T-helper 22 cell (primary cell): ENCODE results near the gene BMX.

Experiments used
- DNase-seq: peaks from one replicate; pipeline ENCODE4 v3.0.0-alpha.2; 2020; ENCODE audit warnings: low read depth

Gene BMX

DNA sequence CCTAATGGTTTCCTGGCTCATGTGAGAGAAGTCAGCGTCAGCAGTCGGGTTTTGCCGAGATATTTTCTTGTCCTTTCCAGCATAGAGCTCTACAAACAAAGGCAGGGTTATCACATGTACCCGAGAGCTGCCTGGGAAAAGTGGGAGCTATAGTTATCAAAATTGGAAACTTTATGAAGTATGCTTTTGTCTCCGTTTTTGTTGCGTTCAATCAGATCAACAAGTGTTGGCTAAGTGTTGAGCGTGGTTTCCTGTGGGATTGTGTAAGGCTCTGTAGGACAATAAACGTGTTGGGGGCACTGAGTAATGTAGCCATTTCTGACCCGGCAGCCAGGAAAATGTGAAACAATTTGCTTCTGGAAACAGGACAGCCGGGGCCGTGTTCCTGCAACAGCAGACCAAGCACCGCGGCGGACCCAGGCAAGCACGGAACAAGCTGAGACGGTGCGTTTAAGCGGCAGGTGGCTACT lies at the start of gene BMX:
Gene BMX (plus strand): TSS at position 311 of the 470 bp plus-strand sequence. CDS start 7,547 bp downstream, outside the sequence.
- no peak for DNase-seq

DNA sequence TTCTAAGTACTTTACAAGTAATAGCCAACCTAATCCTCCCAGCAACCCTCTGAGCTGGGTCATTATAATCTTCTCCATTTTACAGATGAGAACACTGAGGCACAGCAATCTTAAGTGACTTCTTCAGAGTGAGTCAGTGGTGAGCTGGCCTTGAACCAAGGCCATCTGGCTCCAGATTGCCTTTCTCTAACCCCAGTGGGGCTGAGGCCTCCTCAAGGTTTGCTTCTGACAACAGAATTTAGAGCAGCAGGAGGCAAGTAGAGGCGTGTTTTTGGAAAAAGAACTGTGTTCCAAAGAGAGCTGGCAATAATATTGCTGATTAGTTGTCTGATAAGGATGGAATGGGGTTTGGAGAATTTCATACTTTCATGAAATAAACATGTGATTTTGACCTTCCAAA lies 48.7 kb upstream of the BMX start:
- no peak for DNase-seq

DNA sequence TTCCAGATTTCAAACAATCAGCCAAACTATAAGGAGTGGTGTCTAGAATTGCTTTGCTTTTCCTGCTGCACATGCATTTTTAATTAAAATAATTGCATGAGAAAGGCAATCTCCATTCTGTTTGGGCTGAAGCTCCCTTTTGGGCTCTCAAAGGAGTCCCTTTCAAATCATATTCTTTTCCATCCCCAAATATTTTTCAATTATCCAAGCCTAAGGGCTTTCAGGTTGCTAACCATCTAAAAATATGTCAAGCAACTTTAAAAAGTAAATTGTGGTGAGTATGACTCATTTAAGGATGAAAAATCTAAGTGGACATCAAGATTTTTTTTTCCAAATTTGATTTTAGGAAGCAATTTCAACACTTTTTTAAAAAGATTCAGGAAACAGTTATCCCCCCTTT lies 35.9 kb upstream of the BMX start:
- no peak for DNase-seq

DNA sequence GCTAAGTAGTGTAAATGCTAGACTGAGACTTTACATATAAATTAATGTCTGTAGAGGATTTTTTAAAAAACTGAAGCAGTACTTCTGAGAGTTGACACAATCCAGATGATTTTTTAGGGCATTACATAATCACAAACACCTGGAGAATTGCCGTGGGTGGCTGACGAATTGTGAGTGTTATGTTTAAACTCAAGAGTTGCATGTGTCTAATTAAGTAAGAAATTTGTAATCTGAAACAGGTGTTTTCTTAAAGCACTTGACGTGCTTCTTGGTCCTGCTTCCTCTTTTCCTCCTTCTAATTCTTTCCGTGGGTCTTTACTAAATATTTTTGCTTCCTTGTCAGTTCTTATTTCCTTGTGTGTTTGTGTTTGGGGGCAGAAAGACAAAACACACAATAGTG lies 35.3 kb upstream of the BMX start:
- no peak for DNase-seq

DNA sequence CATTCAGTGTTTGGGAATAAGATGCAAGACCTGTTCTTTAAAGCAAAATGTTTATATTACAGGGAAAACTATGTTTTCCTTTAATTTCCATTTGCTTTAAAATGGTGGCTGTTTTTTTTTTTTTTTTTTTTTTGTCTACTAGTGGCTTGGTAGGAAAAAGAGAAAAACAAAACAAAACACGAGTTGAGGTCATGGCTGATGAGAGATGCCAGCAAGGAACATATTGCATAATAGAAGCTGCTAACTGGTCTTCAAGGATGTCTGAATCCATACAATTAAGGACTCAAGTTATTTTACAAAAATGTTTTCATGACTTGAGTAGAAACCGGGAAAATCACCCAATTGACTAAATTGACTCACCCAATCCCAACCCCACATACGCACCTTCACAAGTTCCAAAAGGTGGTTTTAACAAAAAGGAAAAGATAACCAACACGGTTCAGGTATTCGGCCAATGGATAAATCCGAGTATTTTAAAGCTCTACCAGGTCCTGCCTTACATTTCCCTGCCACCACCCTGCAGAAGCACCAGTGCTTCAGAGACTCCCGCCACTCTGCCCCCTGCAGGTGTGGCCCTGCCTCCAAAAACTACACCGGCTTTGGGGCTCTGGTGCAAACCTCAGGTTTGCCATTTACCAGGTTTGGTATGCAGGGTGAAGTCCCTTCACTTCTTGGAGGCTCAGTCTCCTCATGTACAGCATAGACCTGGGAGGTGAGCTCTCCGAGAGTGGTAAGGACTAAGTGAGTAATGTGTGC lies 34.5 kb upstream of the BMX start:
- DNase-seq, result no peak

DNA sequence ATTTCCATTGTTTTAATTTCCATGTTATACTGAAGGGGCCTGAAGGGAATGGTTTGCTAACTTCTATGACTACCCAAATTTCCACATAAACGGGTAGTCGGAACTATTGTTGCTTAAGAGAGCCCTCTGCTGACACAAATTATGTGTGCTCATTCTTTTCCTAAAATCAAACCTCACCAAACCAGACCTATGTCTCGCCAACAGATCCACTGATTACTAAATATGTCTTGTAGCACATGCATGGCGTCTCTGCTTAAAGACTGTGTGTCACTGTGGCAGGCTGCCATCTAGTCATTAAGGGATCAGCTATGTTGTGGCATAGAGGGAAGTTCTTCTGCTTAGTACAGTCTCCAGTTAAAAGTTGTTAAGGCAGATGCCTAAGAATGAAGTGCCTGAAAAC lies 32.6 kb upstream of the BMX start:
- DNase-seq, result no peak

DNA sequence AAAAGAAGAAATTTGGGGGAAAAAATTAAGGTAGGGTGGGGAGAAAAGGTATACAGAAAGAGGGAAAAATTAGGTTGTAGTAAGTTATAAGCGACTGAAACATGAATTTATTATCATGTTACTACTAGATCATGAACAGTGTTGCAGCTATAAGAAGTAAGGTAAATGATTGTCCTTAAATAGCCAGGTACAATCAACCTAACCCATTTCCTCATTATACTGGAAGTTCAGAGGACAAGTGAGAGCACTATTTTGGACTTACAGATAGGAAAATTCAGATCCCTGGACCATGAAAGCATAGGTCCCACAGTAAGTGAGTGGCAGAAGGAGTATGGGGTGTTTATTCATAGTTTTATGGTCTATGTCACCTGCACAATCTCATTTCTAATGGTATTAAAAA lies 31.0 kb upstream of the BMX start:
- no peak for DNase-seq

DNA sequence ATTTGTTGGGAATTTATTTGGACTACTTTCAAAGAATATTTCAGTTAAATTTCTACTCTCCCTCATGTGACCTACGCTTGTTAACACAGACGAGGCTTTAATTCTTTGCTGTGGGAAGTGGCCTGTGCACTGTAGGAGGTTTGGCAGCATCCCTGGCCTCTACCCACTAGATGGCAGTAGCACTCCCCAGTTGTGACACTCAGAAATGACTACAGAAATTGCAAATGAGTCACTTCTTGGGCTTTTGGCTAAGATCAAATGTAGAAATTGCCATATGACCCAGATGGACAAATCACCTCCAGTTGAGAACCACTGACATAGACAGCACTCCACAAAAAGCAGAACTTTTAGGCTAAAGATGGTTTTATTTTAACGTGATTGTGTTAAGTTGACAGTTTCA lies 29.6 kb upstream of the BMX start:
- DNase-seq, result peak; percentile 1

DNA sequence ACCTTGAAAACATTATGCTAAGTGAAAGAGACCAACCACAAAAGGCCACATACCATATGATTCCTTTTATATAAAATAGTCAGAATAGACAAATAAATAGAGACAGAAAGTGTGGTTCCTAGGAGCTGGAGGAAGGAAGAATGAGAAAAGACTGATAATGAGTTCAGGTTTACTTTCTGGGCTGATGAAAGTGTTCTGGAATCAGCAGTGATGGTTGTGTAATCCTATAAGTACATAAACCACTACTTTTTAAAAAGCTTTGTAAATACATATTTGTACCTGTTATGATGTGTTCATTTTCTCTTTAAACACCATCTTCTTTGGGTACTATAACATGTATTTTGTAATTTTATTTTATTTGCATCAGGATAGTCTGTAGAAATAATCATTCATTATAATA lies 28.1 kb upstream of the BMX start:
- no peak for DNase-seq

DNA sequence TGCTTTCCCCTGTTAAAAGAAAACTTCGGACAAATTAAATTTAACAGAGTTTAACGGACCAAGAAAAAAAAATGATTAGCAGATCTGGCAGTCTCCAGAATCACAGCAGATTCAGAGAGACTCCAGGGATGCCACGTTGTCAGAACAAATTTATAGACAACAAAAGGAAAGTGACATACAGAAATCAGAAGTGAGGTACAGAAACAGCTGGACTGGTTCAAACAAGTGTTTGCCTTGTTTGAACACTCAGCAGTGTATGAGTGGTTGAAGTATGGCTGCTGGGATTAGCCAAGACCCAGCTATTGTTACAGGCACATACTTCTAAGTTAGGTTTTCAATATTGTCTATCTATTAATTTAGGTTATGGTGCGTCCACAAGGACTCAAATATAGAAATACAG lies 26.6 kb upstream of the BMX start:
- DNase-seq, result no peak

DNA sequence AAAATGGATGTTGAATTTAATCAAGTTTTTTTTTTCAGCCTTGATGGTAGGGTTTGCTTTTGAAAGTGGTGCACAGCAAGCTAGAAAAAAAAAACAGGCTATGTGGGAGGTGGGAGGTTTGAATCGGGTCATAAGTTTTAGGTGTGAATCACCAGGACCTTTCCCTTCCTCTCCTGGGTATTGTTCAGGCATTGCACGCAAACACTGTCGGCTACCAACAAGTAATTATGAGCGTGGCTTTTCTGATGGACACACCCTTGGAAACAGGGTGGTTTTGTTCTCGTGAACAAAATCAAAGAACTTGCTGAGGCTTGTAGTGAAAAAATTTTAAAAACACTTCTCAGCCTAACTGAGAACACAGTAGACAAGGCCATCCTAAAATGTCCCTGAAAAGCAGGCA lies 25.6 kb upstream of the BMX start:
- no peak for DNase-seq

DNA sequence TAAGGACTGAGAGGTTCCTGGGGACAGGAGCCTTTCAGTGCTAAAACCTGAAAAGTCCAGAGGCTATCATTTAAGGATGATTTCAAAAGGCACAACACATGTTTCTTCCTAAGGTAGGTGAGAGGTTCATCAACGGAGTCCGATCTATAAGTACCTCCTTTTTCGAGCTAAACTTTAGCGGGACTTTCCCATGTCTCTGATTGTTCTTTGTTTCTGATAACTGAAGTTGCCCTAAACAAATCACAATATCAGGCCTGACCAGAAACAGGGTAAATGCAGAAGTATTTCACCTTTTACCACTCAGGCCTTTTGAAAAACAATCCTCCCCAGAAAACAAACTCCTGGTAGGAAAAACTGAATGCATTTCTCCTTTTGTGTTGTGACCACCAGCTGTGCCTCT lies 25.1 kb upstream of the BMX start:
- no peak for DNase-seq

DNA sequence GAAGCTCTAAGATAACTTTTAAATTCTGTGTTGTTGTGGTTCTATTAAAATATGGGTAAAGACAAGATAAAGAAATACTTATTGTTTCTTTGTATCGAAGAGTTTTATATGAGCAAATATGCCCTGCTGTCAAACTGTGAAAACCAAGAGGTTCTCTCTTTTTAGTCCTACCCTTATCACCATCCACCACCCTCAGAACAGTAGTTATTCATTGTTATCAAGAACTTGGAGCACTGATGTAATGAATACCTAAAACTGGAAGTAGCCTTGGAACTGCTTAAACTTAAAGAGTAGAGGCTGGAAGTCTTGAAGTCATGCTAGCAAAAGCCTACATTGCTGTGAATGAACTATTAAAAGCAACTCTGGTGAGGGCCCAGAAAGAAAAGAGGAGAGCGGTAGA lies 16.7 kb upstream of the BMX start:
- DNase-seq, result no peak

DNA sequence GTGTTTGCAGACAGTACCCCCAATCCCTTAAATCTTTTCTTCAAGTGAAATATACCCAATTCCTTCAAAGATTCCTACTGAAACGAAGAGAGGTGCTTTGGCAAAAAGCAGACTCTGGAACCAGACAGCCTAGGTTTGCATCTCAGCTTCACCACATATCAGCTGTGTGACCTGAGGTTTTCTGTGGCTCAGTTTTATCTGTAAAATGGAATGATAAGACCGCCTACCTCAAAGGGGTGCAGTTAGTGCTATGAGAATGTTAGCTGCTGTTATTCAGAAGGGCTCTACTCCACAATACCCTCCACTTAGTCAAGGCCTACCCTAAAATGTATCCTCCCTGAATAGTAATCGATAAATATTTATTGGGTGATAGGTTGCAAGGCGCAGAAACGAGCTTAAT lies 8.1 kb upstream of the BMX start:
- no peak for DNase-seq

DNA sequence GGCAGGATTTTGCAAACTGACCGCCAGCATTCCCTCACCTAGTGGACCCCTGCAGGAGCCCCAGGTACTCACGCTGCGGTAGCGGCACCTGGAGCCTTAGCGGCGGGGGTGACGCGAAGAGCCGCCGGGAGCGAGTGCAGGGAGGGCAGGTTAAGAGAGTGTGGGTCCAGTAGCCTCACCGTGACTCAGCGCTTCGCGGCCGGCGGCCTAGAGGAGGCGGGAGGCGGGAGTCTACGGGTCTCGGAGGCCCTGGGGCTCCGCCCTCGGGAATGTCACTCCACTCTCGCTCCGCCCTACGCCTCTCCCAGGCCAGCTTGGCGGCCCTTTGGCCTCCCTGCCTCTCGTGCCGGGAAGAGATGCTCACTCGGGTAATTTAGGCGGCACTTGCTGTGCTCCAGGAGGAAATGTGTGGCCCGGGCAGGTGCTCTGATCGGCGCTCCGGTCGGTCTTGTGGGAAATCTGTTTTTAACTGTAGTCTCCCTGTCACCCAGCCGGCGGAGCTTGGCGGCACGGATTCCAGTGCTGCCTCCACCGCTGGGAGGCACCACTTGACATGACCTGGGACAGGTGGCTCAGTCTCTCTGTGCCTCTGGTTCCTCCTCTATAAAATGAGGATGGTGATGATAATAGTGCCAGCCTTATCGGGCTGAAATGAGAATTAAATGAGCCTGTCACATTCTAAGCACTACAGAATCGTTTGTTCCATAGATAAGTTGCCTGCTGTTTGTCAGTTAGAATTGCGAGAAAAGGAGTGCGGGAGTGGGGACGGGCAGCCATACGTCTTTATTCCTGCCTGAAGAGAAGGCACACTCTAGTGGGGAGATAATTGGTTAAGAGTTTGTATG lies 7.3 kb upstream of the BMX start, which contains the start of gene PIR:
Gene PIR (minus strand): TSS at position 216 of the 845 bp plus-strand sequence. CDS start 2,076 bp downstream, outside the sequence.
- peak; percentile 4 for DNase-seq

DNA sequence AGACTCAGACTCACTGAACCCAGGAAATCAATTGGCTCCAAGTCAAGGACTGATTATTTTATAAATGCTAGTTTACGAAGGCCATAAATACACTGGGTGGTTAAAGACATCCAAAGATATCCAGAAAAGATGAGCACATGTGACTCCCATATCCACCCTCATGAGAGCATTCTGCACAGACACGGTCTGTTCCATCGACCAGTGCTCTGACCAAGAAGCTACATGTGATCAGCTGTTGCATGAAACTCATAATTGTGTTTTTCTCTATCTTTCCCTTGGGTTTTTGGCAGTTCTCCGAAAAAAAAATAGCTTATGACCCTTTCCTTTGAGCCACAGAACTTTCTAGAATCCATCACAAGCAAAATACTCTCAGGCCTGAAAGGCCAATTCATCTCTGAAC lies 4.8 kb upstream of the BMX start:
- no peak for DNase-seq

DNA sequence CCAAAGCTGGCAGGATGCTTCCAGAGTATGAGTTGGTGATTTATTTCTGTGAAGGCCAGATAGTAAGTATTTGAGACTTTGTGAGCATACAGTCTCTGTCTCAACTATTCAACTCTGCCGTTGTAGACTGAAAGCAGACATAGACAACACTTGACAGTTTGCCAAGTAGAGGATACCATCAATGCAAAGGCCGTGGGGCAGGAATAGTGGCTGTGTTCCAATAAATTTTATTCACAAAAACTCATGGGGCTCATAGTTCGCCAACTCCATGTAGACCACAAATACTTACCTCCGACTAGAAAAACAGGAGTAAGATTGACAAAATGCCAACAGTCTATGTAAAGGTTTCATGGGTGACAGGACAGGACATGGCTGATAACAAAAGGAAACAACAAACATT lies 3.8 kb upstream of the BMX start:
- no peak for DNase-seq

DNA sequence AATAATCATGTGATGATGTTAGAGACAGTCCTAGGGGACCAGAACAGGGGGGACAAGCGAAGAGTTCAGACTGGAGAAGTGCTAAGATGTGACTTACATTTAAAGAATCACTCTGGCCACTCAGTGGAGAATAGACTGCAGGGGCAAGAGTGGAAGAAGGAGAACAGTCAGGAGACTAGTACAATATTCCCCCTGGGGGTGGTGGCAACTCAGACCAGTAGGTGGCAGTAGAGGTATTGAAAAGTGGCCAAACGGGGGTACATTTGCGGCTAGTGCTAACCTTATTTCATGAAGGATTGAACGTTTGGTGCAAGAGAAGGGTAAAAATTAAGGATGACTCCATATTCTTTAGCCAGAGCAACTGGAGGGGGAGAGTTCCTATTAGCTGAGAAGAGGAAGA lies 2.7 kb upstream of the BMX start:
- peak; percentile 2 for DNase-seq

DNA sequence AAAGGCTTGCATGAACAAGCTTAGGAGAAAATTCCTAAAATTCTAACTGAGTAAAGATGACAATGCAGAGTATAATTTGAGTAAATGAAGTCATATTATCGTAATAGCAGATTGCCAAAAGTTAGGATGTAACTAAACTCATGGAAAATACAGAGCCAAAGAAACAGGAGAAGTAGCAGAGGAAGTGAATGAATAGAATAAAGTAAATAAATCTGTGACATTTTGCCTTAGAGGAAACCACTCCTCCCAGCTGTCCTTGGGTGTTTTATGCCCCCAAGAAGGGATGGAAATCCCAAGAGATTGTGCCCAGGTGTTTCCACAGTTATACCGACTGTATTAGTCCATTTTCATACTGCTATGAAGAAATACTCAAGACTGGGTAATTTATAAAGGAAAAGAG lies 1.9 kb upstream of the BMX start:
- DNase-seq, result no peak

DNA sequence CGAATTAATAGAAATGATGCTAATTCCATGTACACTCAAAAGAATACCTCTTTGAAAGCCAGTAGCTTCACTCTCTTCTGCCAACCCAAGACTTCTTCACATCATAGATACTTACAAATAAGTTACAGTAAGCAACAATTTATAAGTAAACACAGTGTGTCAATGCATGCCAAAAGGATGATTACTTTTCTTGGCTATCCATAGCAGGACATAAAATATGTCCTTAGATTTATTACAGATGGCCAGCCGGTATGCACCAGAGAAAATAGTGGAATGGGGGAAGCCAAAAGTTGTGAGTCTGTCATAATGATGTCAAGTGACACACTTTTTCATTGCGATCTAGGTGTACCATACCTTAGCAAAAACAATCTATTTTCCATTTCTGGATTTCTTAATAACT lies 631 bp upstream of the BMX start:
- no peak for DNase-seq

DNA sequence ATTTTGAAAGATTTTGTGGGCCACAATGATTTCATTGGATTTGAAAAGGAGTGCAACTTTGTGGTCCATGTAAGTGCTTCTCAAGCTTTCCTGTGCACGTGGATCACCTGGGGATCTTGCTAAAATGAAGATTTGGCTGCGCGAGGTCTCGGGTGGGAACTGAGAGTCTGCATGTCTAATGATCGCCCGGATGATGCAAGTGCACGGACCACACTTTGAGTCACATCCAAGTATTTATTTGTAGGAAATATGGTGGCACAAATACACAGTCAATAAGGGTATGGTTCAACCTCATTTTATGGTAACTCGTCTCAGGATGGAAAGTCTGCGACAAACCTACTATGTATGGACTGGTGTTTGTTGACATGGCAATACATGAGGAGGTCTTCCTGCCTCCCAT lies 899 bp downstream of the BMX start:
- DNase-seq, result no peak

DNA sequence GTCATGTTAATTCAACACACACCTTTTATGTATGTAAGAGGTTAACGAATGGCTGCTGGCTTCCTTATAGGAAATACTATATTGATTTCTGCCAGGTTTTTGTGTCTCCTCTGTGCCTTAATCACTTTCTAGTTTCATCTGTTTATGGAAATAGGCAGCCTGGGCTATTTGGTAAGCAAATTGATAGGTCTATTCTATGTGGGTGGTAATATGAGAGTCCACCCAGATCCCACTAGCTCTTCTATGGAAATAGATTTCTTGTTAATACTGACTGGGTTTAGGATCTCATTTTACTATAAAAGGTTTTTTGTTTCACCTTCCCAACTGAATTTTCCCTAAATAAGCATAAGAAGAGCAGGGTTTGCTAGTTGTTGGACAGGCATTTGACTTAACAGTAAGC lies 4.1 kb downstream of the BMX start:
- DNase-seq, result no peak

DNA sequence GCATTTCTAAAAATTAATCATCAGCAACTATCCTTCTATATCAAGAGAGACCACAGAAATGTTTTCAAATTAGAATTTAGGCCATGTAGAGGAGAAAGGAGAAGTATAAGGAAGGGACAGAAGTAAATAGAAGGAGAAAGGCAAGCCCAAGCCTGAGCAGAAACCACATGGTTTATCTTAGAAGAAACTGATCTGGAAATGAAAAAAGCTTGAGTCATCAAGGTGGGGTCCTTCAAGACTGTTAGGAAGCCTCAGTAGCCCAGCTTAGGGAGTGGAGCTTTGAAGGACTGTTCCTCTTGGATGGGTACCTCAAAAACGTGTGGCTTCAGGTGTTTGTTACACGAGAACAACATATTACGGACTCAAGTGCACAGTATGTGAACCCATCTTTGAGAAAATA lies 4.5 kb downstream of the BMX start:
- DNase-seq, result no peak
